SU-DHL-6 (cell line): ENCODE measurements around the gene DDIAS.
"Not testable (repeated sequence)": the region's sequence is repeated elsewhere in the genome, so short reads cannot be mapped to it uniquely, and the experiment has no call there.

Experiments
- EZH2phosphoT487 ChIP-seq: fragments of 200-600 bp; sonication (generic), shearing (Covaris generic); conservative IDR thresholded peaks from 2 replicates; pipeline ENCODE4 v1.6.1; 2018; ENCODE audit warnings: mild to moderate bottlenecking, antibody characterized with exemption, low read length, moderate library complexity, mixed read lengths
- TF ChIP-seq, protein P1 (sequence below): fragments of 200-600 bp; sonication (generic); IDR thresholded peaks from one replicate; pipeline ENCODE4 v1.5.1; 2017; ENCODE audit warnings: antibody characterized with exemption, mild to moderate bottlenecking, low read length, moderate library complexity; ENCODE audit not compliant: insufficient read depth, poor library complexity, severe bottlenecking

DNA sequence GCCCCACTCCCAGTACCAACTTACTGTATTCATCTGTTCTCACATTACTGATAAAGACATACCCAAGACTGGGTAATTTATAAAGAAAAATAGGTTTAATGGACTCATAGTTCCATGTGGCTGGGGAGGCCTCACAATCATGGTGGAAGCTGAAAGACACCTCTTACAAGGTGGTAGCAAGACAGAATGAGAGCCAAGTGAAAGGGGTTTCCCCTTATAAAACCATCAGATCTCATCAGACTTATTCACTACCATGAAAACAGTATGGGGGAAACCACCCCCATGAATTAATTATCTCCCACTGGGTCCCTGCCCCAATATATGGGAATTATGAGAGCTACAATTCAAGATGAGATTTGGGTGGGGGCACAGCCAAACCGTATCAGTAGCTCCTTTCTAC, 43.5 kb downstream of the DDIAS start:
- TF ChIP-seq, protein P1, sequence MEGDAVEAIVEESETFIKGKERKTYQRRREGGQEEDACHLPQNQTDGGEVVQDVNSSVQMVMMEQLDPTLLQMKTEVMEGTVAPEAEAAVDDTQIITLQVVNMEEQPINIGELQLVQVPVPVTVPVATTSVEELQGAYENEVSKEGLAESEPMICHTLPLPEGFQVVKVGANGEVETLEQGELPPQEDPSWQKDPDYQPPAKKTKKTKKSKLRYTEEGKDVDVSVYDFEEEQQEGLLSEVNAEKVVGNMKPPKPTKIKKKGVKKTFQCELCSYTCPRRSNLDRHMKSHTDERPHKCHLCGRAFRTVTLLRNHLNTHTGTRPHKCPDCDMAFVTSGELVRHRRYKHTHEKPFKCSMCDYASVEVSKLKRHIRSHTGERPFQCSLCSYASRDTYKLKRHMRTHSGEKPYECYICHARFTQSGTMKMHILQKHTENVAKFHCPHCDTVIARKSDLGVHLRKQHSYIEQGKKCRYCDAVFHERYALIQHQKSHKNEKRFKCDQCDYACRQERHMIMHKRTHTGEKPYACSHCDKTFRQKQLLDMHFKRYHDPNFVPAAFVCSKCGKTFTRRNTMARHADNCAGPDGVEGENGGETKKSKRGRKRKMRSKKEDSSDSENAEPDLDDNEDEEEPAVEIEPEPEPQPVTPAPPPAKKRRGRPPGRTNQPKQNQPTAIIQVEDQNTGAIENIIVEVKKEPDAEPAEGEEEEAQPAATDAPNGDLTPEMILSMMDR: not testable (repeated sequence)
- not testable (repeated sequence) for TF ChIP-seq EZH2phosphoT487
